Lung (tissue), 12 donors: ENCODE data around the gene GPR151. TPM values are rescaled to one million over a fixed set of nuclear protein-coding genes. Genes with fewer than 3 reads are reported as not detected.

ENCODE experiments used
- ATAC-seq: fragments of 200-7000 bp; cut with Tn5 transposase; one replicate; pipeline ENCODE4 v1.9.1; 2020; ENCODE audit warnings: moderate number of reproducible peaks; ENCODE audit not compliant: insufficient read depth, low FRiP score
- DNase-seq, 3 donors: peaks; one replicate each; pipeline ENCODE4 v3.0.0-alpha.2; 2013 to 2017
- H3K27ac ChIP-seq, 2 donors: one replicate each; pipeline ENCODE4 v1.5.1; 2013; ENCODE audit warnings: mild to moderate bottlenecking in 2 of 2, moderate library complexity in 2 of 2, control low read depth in 1 of 2, inconsistent platforms in 1 of 2, low read depth in 1 of 2, low read length in 1 of 2
- H3K27me3 ChIP-seq, 3 donors: one replicate each; pipeline ENCODE4 v1.5.1; 2013; ENCODE audit warnings: low read length in 2 of 3; ENCODE audit not compliant: control insufficient read depth in 3 of 3, insufficient read depth in 3 of 3
- H3K36me3 ChIP-seq, 4 donors: one replicate each; pipeline ENCODE4 v1.5.1; 2013; ENCODE audit warnings: low read length in 4 of 4, mild to moderate bottlenecking in 1 of 4, moderate library complexity in 1 of 4; ENCODE audit not compliant: control insufficient read depth in 4 of 4, insufficient read depth in 4 of 4
- H3K4me1 ChIP-seq, 5 donors: one replicate each; pipeline ENCODE4 v1.5.1; 2013; ENCODE audit warnings: low read length in 5 of 5, mild to moderate bottlenecking in 2 of 5, moderate library complexity in 1 of 5; ENCODE audit not compliant: control insufficient read depth in 5 of 5, insufficient read depth in 5 of 5
- H3K4me3 ChIP-seq: one replicate; pipeline ENCODE4 v1.5.1; 2013; ENCODE audit warnings: mild to moderate bottlenecking, control low read depth, moderate library complexity
- H3K9ac ChIP-seq, 2 donors: one replicate each; pipeline ENCODE4 v1.5.1; 2013; ENCODE audit warnings: low read length in 2 of 2, control low read depth in 1 of 2; ENCODE audit not compliant: insufficient read depth in 1 of 2
- H3K9me3 ChIP-seq, 4 donors: one replicate each; pipeline ENCODE4 v1.5.1; 2013; ENCODE audit warnings: low read length in 3 of 4, mild to moderate bottlenecking in 1 of 4, moderate library complexity in 1 of 4; ENCODE audit not compliant: control insufficient read depth in 4 of 4, insufficient read depth in 3 of 4
- WGBS, 2 donors: extraction: QIAGEN DNeasy Blood & Tissue Kit; methylation state at CpG; one replicate each; pipeline ENCODE4 v1.1.7; 2013; 5-methylcytosine and 5-hydroxymethylcytosine counted together
- polyA plus RNA-seq, 2 donors: library from polyadenylated mRNA; stranded (reverse); fragments of 200-250 nt; gene quantifications; one replicate each; pipeline ENCODE4 v1.2.1, GENCODE V29; 2013
- total RNA-seq, 2 donors: library from RNA; depleted of rRNA in 1 of 2; stranded (reverse); fragments of >200 nt in 1 of 2; gene quantifications; one replicate each; pipeline ENCODE4 v1.2.1, GENCODE V29; 2014 to 2021
- TF ChIP-seq, protein P1 (sequence below): IDR thresholded peaks from 2 replicates; pipeline ENCODE4 v1.5.1; 2012; ENCODE audit warnings: mild to moderate bottlenecking; ENCODE audit errors: control extremely low read depth, extremely low read depth
- donor health status: control.
- donor health status: control.
- donor health status: Bipolar disorder and iron deficiency.
- donor health status: healthy.
- donor health status: DM: yes; HTN: yes; CAD: no.

Gene GPR151
- total and polyA plus RNA-seq, 4 donors, result not detected

DNA sequence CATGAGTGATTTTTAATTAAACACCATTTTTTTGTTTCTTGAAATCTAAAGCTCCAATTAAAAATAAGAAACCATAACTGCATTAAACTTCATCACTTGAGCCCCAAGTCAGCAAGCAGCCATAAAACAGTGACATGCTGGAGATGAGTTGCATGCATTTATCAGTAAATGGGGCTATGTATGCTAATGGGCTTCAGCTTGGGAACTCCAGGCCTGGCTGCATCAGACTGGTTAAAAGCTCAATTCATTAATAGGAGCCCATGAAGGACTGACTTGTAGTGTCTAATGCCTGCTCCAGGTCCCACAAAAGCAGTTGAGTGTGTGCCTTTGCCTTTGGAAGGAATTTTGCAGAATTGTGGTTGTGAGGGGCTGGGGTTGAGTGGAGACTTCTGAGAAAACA lies 33.6 kb upstream of the GPR151 start:
- Histone ChIP-seq H3K9me3 (no peaks in the 10 kb centered on the region), H3K36me3 (no peaks in the 10 kb centered on the region), H3K27me3 (peaks cover 0 to 4% (median 0%) of the 10 kb centered on the region in 3 donors), H3K27ac (no peak overlapping the region), H3K4me1 (no peaks in the 10 kb centered on the region), H3K4me3 (no peak overlapping the region), H3K9ac (no peak overlapping the region)
- no peak for DNase-seq
- ATAC-seq, result no peak
- TF ChIP-seq, protein P1, sequence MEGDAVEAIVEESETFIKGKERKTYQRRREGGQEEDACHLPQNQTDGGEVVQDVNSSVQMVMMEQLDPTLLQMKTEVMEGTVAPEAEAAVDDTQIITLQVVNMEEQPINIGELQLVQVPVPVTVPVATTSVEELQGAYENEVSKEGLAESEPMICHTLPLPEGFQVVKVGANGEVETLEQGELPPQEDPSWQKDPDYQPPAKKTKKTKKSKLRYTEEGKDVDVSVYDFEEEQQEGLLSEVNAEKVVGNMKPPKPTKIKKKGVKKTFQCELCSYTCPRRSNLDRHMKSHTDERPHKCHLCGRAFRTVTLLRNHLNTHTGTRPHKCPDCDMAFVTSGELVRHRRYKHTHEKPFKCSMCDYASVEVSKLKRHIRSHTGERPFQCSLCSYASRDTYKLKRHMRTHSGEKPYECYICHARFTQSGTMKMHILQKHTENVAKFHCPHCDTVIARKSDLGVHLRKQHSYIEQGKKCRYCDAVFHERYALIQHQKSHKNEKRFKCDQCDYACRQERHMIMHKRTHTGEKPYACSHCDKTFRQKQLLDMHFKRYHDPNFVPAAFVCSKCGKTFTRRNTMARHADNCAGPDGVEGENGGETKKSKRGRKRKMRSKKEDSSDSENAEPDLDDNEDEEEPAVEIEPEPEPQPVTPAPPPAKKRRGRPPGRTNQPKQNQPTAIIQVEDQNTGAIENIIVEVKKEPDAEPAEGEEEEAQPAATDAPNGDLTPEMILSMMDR, result no peak

DNA sequence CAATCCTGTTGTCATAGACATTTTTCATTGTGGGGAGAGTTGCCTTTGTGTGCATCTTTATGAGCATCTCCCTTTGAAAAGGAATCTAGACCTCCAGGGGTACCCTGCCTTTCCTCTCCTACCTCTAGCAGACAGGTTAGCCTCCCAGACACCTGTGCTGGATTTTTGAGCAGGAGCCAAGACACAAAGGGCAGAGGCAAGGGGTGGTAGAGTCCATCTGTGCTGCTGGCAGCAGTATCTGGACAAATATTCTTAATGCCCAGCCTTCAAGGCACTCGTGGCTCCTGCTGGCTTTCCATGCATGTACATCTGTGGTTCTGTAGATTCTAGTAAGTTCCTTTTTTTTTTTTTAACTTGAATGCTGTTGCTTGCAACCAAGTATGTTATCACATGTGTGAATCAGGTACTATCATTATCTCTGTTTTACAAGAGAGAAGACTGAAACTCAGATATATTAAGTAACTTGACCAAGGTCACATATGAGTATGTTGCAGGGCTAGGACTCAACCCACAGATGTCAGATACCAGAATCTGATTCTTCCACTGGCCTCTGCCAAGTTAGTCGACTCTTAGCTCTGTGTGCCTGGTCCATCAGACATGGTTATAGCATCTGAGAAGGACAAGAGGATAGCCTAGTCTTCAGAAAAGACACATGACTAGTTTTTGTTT lies 32.9 kb upstream of the GPR151 start:
- TF ChIP-seq, protein P1, result no peak
- no peak overlapping the region for H3K4me3 ChIP-seq
- H3K36me3 ChIP-seq, result no peaks in the 10 kb centered on the region
- H3K27me3 ChIP-seq, result peaks cover 0 to 4% (median 0%) of the 10 kb centered on the region in 3 donors
- DNase-seq (no peak), ATAC-seq (no peak)
- H3K9me3 ChIP-seq, result no peaks in the 10 kb centered on the region
- WGBS, 2 donors, result 45 to 56% methylated on average over 2 of the region's 2 CpGs
- H3K9ac ChIP-seq, result no peak overlapping the region
- no peak overlapping the region for H3K27ac ChIP-seq
- no peaks in the 10 kb centered on the region for H3K4me1 ChIP-seq

DNA sequence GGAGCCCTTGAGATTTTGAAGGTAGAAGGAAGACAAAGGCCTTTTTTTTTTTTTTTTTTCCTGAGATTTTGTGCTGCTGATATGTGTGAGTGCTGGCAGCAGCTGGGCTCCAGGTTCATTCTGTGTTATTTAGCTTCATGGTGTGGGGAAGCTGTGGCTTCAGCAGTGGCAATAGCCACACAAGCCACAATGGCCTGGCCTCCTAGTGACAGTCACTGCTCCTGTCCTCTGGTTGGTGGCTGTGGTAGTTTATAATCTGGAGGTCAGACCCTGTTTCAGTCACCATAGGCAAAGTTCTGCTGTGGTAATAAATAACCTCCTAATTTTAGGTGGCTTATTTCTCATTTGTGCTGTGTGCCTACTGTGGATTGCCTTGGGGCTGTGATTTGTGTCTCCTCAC lies 28.2 kb upstream of the GPR151 start:
- DNase-seq, result no peak
- H3K36me3 ChIP-seq, result no peaks in the 10 kb centered on the region
- H3K27ac ChIP-seq, result no peak overlapping the region
- TF ChIP-seq, protein P1, result no peak
- no peak overlapping the region for H3K4me3 ChIP-seq
- ATAC-seq, result no peak
- no peaks in the 10 kb centered on the region for H3K4me1 ChIP-seq
- H3K9me3 ChIP-seq, result peaks cover 0 to 2% (median 0%) of the 10 kb centered on the region in 4 donors
- no peak overlapping the region for H3K9ac ChIP-seq
- no peaks in the 10 kb centered on the region for H3K27me3 ChIP-seq
